ENCODE measurements around the gene CEND1.

CEND1 gene

GRCh38 chr11:794766-795633 is 5.1 kb upstream of the CEND1 start:
- DNase-seq, result no peak

GRCh38 chr11:794013-794765 is 4.3 kb upstream of the CEND1 start:
- no peak for DNase-seq

- no peak for DNase-seq
These were observed 3.7 kb upstream of the CEND1 start for GRCh38 chr11:793556-793955.

- DNase-seq, result no peak
These were observed 3.0 kb upstream of the CEND1 start for GRCh38 chr11:792873-793272.

- no peak for DNase-seq
These were observed 2.6 kb upstream of the CEND1 start for GRCh38 chr11:792535-792821.

GRCh38 chr11:791658-792534 is 2.0 kb upstream of the CEND1 start:
- no peak for DNase-seq

GRCh38 chr11:790721-791564 is 1.1 kb upstream of the CEND1 start:
- DNase-seq, result no peak

- no peak for DNase-seq
These were observed 643 bp downstream of the CEND1 start for GRCh38 chr11:788953-789940.

- DNase-seq, result no peak
These were observed 1.8 kb downstream of the CEND1 start for GRCh38 chr11:788009-788640.

GRCh38 chr11:787084-787675 is 2.7 kb downstream of the CEND1 start:
- no peak for DNase-seq

- no peak for DNase-seq
These were observed 3.4 kb downstream of the CEND1 start for GRCh38 chr11:786235-787083.

GRCh38 chr11:783581-784015 is 6.3 kb downstream of the CEND1 start:
- no peak for DNase-seq

- no peak for DNase-seq
These were observed 7.4 kb downstream of the CEND1 start for GRCh38 chr11:782264-783174.

GRCh38 chr11:779955-780532 is 9.8 kb downstream of the CEND1 start:
- DNase-seq, result no peak

- no peak for DNase-seq
These were observed 10.6 kb downstream of the CEND1 start for GRCh38 chr11:778976-779954.

Data from NCI-H1092 (cell line).